HEK293 (cell line): ENCODE data around the gene MYO1C.

Experiments
- CTCF ChIP-seq: fragments of 450-650 bp; formaldehyde crosslinking; IDR thresholded peaks from 2 replicates; pipeline ENCODE4 v1.5.1; 2016; ENCODE audit warnings: missing biosample characterization, missing genetic modification characterization
- MYNN ChIP-seq: fragments of 450-650 bp; formaldehyde crosslinking; IDR thresholded peaks from 2 replicates; pipeline ENCODE4 v1.5.1; 2016; ENCODE audit warnings: missing biosample characterization, missing genetic modification characterization, borderline replicate concordance
- PRDM4 ChIP-seq: fragments of 450-650 bp; formaldehyde crosslinking; IDR thresholded peaks from 2 replicates; pipeline ENCODE4 v1.5.1; 2017; ENCODE audit warnings: missing biosample characterization, missing genetic modification characterization
- REPIN1 ChIP-seq: fragments of 450-650 bp; formaldehyde crosslinking; IDR thresholded peaks from 2 replicates; pipeline ENCODE4 v1.5.1; 2017; ENCODE audit warnings: missing biosample characterization, missing genetic modification characterization, low read depth
- REST ChIP-seq: fragments of 450-650 bp; formaldehyde crosslinking; IDR thresholded peaks from 2 replicates; pipeline ENCODE4 v1.5.1; 2016; ENCODE audit warnings: missing biosample characterization, missing genetic modification characterization
- SCRT1 ChIP-seq: fragments of 450-650 bp; formaldehyde crosslinking; IDR thresholded peaks from 2 replicates; pipeline ENCODE4 v1.5.1; 2016; ENCODE audit warnings: missing biosample characterization, missing genetic modification characterization, borderline replicate concordance
- SP2 ChIP-seq: fragments of 450-650 bp; formaldehyde crosslinking; IDR thresholded peaks from 2 replicates; pipeline ENCODE4 v1.5.1; 2016; ENCODE audit warnings: missing biosample characterization, missing genetic modification characterization
- ZEB2 ChIP-seq: fragments of 450-650 bp; formaldehyde crosslinking; IDR thresholded peaks from 2 replicates; pipeline ENCODE4 v1.5.1; 2016; ENCODE audit warnings: missing biosample characterization, missing genetic modification characterization
- ZNF449 ChIP-seq: fragments of 450-650 bp; formaldehyde crosslinking; IDR thresholded peaks from 2 replicates; pipeline ENCODE4 v1.5.1; 2017; ENCODE audit warnings: missing biosample characterization, mild to moderate bottlenecking, missing genetic modification characterization, moderate library complexity
- ZNF670 ChIP-seq: fragments of 450-650 bp; formaldehyde crosslinking; IDR thresholded peaks from 2 replicates; pipeline ENCODE4 v1.5.1; 2016; ENCODE audit warnings: missing biosample characterization, missing genetic modification characterization, low read depth

GRCh38 chr17:1470071-1470754, 22.3 kb downstream of the MYO1C start:
- no peak for TF ChIP-seq SP2 (tag by site-specific recombination)
- TF ChIP-seq ZNF449 (tag by site-specific recombination): no peak
- no peak for TF ChIP-seq SCRT1 (tag by site-specific recombination)
- no peak for TF ChIP-seq REST (tag by site-specific recombination)
- TF ChIP-seq PRDM4 (tag by site-specific recombination): no peak
- no peak for TF ChIP-seq CTCF
- no peak for TF ChIP-seq ZNF670 (tag by site-specific recombination)
- no peak for TF ChIP-seq REPIN1
- TF ChIP-seq ZEB2 (tag by site-specific recombination): no peak
- TF ChIP-seq MYNN (tag by site-specific recombination): no peak
